Measurements from ENCODE around the gene NFATC4. TPM values are rescaled to one million over a fixed set of nuclear protein-coding genes. Genes with fewer than 3 reads are reported as not detected.

The NFATC4 gene
- total RNA-seq, 2 donors from 2014 or later = 11.2 to 24.0 TPM

DNA sequence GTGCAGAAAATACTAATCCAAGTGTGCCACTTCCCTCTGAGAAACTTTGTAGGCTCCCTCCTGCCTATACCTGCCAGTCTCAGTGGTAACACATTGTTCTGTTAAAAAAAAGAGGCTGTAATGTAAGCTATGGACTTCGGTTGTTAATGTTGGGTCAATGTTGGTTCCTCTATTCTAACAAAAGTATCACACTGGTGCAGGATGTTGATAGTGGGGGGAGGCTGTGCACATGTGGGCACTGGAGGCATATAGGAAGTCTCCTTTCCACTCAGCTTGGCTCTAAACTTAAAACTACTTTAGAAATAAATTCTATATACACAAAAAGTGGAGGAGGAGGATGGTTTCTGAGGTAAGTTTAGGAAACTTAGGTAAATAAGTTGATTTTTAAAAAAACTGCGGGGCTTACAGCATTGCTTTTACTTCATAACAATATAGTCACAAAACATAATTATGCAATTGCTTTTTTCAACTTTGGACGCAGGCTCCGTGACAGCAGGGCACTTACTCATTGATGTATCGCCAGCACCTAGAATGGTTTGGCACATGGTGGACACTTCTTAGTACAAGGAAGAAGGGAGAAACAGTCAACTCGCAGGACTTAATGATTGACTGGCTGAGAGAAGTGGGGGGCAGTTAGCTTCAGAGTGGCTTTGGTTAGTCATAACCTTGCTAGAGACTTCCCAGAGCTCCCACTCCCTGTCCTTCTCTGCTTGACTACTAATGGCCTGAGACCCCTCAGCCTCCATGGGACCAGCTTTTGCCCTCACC lies 22.9 kb downstream of the NFATC4 start:
- TF ChIP-seq, protein P1, sequence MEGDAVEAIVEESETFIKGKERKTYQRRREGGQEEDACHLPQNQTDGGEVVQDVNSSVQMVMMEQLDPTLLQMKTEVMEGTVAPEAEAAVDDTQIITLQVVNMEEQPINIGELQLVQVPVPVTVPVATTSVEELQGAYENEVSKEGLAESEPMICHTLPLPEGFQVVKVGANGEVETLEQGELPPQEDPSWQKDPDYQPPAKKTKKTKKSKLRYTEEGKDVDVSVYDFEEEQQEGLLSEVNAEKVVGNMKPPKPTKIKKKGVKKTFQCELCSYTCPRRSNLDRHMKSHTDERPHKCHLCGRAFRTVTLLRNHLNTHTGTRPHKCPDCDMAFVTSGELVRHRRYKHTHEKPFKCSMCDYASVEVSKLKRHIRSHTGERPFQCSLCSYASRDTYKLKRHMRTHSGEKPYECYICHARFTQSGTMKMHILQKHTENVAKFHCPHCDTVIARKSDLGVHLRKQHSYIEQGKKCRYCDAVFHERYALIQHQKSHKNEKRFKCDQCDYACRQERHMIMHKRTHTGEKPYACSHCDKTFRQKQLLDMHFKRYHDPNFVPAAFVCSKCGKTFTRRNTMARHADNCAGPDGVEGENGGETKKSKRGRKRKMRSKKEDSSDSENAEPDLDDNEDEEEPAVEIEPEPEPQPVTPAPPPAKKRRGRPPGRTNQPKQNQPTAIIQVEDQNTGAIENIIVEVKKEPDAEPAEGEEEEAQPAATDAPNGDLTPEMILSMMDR (IDR thresholded peaks at IDR 0.05) = no peak
- no peak overlapping the region for H3K27ac ChIP-seq
- H3K9ac ChIP-seq (ENCODE audit: low read depth in 2 of 2, low read length in 2 of 2) = no peak overlapping the region
- H3K36me3 ChIP-seq = no peaks in the 10 kb centered on the region
- no peak overlapping the region for H3K4me3 ChIP-seq
- H3K27me3 ChIP-seq = no peaks in the 10 kb centered on the region
- H3K9me3 ChIP-seq = no peaks in the 10 kb centered on the region
- intact Hi-C loops (cut with DNase I) = no loop called here
- DNase-seq = no peak
- no peaks in the 10 kb centered on the region for H3K4me1 ChIP-seq

DNA sequence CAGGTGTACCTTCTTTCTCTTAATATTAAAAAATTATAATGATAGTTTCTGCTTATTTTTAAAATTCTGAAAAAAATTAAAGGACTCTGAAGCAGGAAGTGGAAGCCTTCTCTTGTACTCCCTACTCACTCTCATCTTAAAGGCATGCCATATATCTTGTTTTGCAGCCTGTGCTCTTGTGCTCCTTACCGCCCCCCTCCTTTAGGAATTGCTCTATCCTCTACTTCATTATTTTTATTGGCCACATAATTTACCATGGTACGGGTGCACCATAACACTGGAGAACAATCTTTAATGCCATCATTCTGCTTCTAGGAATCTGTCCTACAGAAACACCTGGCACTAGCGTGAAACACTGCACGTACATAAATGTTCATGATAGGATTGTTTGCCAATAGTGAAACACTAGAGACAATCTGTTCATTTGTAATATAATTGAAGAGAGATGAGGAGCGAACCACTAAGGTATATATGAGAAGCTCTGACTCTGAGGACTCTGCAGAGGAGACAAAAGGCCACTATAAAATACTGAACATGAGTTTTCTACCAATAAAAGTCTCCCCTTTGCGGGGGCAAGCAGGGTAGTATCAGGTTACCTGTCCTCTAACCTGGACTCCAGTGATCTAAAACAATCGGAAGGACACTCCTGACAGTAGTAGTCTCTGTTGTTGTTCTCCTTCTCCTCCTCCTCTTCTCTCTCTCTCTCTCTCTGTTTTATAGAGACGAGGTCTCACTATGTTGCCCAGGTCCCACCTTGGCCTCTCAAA lies 24.5 kb downstream of the NFATC4 start:
- Histone ChIP-seq H3K4me3 (no peak overlapping the region), H3K36me3 (no peaks in the 10 kb centered on the region), H3K27ac (peak overlapping the region; percentile 59), H3K27me3 (no peaks in the 10 kb centered on the region), H3K9ac (ENCODE audit: low read depth in 2 of 2, low read length in 2 of 2) (no peak overlapping the region), H3K4me1 (no peaks in the 10 kb centered on the region), H3K9me3 (no peaks in the 10 kb centered on the region)
- TF ChIP-seq, protein P1 (IDR thresholded peaks at IDR 0.05) = no peak
- DNase-seq = peak; percentile 34
- intact Hi-C loops (cut with DNase I) = no loop called here

DNA sequence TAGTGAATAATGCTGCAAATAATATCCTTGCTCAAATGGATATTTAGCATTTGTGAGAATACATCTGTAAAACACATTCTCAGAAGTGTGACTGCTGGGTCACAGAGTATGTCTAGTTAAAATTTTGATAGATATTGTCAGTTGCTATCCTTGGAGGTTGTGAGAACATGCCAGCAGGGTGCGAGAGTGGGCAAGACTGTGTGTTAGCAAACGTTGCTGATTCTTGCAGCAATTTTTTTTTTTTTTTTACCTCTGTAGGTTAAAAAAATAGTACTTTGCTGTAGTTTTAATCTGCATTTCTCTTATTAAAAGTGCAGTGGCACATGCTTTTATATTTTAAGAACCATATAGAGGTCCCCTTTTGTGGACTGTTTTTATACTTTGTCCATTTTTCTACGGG lies 26.3 kb downstream of the NFATC4 start:
- TF ChIP-seq, protein P1 (IDR thresholded peaks at IDR 0.05) = no peak
- no peak overlapping the region for H3K4me3 ChIP-seq
- H3K9me3 ChIP-seq = no peaks in the 10 kb centered on the region
- H3K36me3 ChIP-seq = no peaks in the 10 kb centered on the region
- intact Hi-C loops (cut with DNase I) = no loop called here
- no peak overlapping the region for H3K9ac ChIP-seq (ENCODE audit: low read depth in 2 of 2, low read length in 2 of 2)
- no peak for DNase-seq
- no peak overlapping the region for H3K27ac ChIP-seq
- peaks cover 4% of the 10 kb centered on the region for H3K4me1 ChIP-seq
- H3K27me3 ChIP-seq = no peaks in the 10 kb centered on the region

DNA sequence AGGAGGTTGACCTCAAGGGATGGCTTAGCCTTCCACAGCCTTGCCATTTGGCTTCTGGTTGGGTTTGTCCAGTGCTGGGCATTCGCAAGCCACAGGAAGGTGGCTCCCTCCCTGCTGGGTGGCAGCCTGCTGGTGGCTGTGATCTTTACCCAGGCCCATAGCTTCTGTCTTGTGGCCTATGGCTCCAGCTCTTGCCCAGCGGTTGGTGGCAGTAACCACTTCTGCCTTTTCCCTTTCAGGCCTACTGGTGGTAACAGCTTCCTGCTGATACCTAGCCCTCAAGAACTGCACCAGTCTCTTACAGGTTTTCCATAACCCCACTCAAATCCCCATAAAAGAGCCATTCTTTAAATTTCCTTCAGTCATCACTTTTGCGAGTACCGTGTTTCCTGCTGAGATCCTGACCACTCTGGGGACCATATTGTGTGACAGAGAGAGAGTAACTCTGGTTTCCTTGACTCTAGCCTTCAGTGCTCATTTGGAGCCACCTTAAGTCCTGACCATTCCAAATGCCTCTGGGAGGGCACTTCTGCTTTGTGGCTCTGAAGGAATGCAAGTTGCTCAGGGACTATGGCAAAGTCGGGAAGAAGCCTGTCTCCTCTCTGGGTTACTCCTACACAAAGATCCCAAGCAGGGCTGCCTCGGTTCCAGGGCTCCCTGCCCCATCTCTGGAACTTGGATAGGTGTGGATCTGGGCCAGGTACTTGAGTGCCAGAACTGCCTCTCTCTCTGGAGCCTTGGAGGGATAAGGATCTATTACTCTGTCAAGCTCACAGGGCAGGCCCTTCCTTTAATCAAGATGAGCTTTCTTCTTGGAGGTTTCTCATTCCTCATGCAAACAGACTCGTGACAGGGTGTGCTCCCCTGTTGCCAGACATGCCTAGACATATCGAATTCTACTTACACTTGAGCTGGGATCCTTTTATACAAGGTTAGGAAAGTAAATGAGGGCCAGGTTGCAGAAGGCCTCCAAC lies 27.9 kb downstream of the NFATC4 start:
- DNase-seq = no peak
- H3K36me3 ChIP-seq = no peaks in the 10 kb centered on the region
- no peaks in the 10 kb centered on the region for H3K27me3 ChIP-seq
- peaks cover 12% of the 10 kb centered on the region for H3K4me1 ChIP-seq
- TF ChIP-seq, protein P1 (IDR thresholded peaks at IDR 0.05) = no peak
- H3K27ac ChIP-seq = no peak overlapping the region
- no peak overlapping the region for H3K9ac ChIP-seq (ENCODE audit: low read depth in 2 of 2, low read length in 2 of 2)
- H3K4me3 ChIP-seq = no peak overlapping the region
- no peaks in the 10 kb centered on the region for H3K9me3 ChIP-seq
- intact Hi-C loops (cut with DNase I) = no loop called here
